Choroid plexus epithelial cell (primary cell): ENCODE measurements around the gene TUSC7.

Source experiments
- DNase-seq: peaks from one replicate; pipeline ENCODE4 v3.0.0-alpha.2; 2010; ENCODE audit warnings: low read depth
- H3K4me3 ChIP-seq: 2 replicates; pipeline ENCODE4 v1.5.1; 2011; ENCODE audit warnings: low read depth, mild to moderate bottlenecking, control low read depth, low read length, moderate library complexity
- CTCF ChIP-seq: conservative IDR thresholded peaks from 2 replicates; pipeline ENCODE4 v1.5.1; 2011; ENCODE audit warnings: low read depth, mild to moderate bottlenecking, control low read depth, inconsistent platforms, low read length, moderate library complexity

TUSC7 gene

GRCh38 chr3:116757315-116757714 lies 47.7 kb downstream of the TUSC7 start:
- TF ChIP-seq CTCF, result no peak
- H3K4me3 ChIP-seq, result no peak overlapping the region
- no peak for DNase-seq

- no peak overlapping the region for H3K4me3 ChIP-seq
- no peak for DNase-seq
- no peak for TF ChIP-seq CTCF
Observed at GRCh38 chr3:116759316-116759715, 49.7 kb downstream of the TUSC7 start.
